Immature natural killer cell (primary cell): ENCODE data around the gene ARHGEF25. TPM values are rescaled to one million over a fixed set of nuclear protein-coding genes. Genes with fewer than 3 reads are reported as not detected.

Experiments used
- DNase-seq, 3 donors: peaks; one replicate each; pipeline ENCODE4 v3.0.0; 2022; ENCODE audit warnings: mixed read lengths in 1 of 3
- H3K27ac Mint-ChIP-seq, 6 donors: one replicate each; pipeline ENCODE4 v1.8.0; 2020; ENCODE audit warnings: mixed read lengths in 6 of 6, mild to moderate bottlenecking in 5 of 6, inconsistent platforms in 4 of 6, moderate library complexity in 3 of 6
- H3K27me3 Mint-ChIP-seq, 3 donors: one replicate each; pipeline ENCODE4 v1.8.0; 2020 to 2021; ENCODE audit warnings: low read depth in 3 of 3, mild to moderate bottlenecking in 3 of 3, mixed read lengths in 3 of 3, moderate library complexity in 3 of 3, inconsistent platforms in 1 of 3
- H3K36me3 Mint-ChIP-seq, 3 donors: one replicate each; pipeline ENCODE4 v1.8.0; 2020; ENCODE audit warnings: mixed read lengths in 3 of 3, inconsistent platforms in 2 of 3, mild to moderate bottlenecking in 2 of 3
- H3K4me1 Mint-ChIP-seq, 2 donors: one replicate each; pipeline ENCODE4 v1.8.0; 2020; ENCODE audit warnings: inconsistent platforms in 2 of 2, mild to moderate bottlenecking in 2 of 2, mixed read lengths in 2 of 2, moderate library complexity in 1 of 2
- H3K4me3 Mint-ChIP-seq, 5 donors: one replicate each; pipeline ENCODE4 v1.8.0; 2020; ENCODE audit warnings: mild to moderate bottlenecking in 5 of 5, mixed read lengths in 5 of 5, inconsistent platforms in 3 of 5, moderate library complexity in 3 of 5
- H3K9me3 Mint-ChIP-seq, 6 donors: one replicate each; pipeline ENCODE4 v1.8.0; 2020; ENCODE audit warnings: mild to moderate bottlenecking in 6 of 6, mixed read lengths in 6 of 6, inconsistent platforms in 4 of 6, moderate library complexity in 3 of 6
- polyA plus RNA-seq, 3 donors: library from polyadenylated mRNA; unstranded; fragments of 300-500 nt; fragmentation: Illumina TruSeq; gene quantifications; one replicate each; pipeline ENCODE4 v1.2.3, GENCODE V29; 2021

Gene ARHGEF25
- polyA plus RNA-seq, 3 donors from 2014 or later = 0.27 TPM; not detected in 2

DNA sequence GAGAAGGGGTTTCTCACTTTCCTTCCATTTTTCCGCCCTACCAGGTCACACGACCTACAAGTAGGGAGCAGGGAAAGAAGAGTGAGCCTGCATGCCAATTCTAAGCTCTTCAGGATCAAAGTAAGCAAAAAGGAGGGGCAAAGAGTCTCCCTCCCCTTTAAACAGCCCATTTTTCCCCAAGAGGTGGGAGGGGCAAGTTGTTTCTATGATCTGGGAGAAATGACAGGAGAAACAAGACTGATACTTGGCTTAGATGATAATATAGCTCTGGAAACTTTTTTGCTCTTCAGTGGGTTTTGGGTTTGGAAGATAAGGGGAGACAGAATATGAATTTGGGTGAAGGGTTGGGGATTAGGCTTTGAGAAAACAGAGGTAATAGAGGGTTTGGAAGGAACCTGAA, 4.8 kb upstream of the ARHGEF25 start:
- Mint-ChIP-seq H3K36me3 (peaks cover 14 to 20% (median 18%) of the 10 kb centered on the region in 3 donors), H3K4me1 (peaks cover 51 to 58% of the 10 kb centered on the region in 2 donors), H3K9me3 (no peaks in the 10 kb centered on the region), H3K27me3 (peaks cover 2 to 4% (median 3%) of the 10 kb centered on the region in 3 donors), H3K4me3 (peak overlapping the region; percentile 8 to 89 (median 46)), H3K27ac (peak overlapping the region in 5 of 6 donors; percentile 0 to 56 (median 9))
- DNase-seq = no peak

DNA sequence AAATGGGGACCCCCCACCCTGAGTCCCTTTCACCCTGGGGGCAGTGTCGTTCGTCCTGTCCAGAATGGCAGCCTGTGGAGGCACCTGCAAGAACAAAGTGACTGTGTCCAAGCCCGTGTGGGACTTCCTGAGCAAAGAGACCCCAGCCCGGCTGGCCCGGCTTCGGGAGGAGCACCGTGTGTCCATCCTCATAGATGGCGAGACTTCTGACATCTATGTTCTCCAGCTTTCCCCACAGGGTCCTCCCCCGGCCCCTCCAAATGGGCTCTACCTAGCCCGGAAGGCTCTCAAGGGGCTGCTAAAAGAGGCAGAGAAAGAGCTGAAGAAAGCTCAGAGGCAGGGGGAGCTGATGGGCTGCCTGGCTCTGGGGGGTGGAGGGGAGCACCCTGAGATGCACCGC, 4.4 kb upstream of the ARHGEF25 start:
- peaks cover 49 to 54% of the 10 kb centered on the region in 2 donors for H3K4me1 Mint-ChIP-seq

DNA sequence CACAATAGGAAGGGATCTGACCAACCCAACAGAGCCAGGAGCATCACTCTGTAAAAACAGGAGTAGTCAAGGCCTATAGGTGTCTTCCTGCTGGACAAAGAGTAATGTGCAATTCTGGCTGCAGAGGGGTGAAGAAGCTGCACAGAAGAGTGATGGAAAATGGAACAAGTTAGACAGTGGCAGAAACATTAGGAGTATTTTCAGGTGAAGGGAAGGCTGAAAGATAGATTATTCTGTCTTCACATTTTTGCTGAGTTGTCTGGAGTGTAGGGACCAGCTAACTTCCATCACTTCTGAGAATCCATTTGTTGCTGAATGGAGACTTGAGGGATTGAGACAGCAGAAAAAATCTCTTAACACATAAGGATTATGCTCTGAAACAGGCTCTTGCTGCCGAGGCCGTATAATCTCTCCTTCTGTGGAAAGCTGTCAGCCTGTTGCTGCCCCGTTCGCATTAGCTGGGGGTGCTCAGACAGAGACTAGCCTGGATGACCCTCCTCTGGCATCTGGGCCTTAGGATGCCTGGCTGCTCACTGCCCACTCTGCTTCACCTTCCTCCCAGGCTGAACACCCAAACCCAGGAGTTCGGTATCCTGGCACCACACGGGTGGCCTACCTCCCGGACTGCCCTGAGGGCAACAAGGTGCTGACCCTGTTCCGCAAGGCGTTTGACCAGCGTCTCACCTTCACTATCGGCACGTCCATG, 3.1 kb upstream of the ARHGEF25 start:
- no peaks in the 10 kb centered on the region for H3K9me3 Mint-ChIP-seq
- H3K36me3 Mint-ChIP-seq = peaks cover 3 to 7% (median 7%) of the 10 kb centered on the region in 3 donors
- DNase-seq = no peak
- peak overlapping the region in 5 of 6 donors; percentile 3 to 37 (median 13) for H3K27ac Mint-ChIP-seq
- H3K4me1 Mint-ChIP-seq = peaks cover 41% of the 10 kb centered on the region in 2 donors
- peaks cover 2 to 6% (median 4%) of the 10 kb centered on the region in 3 donors for H3K27me3 Mint-ChIP-seq
- H3K4me3 Mint-ChIP-seq = no peak overlapping the region

More for the DNA sequence above, 4.4 kb upstream of the ARHGEF25 start:
- DNase-seq = no peak
- Mint-ChIP-seq H3K36me3 (peaks cover 13 to 16% (median 14%) of the 10 kb centered on the region in 3 donors), H3K4me3 (peak overlapping the region in 2 of 5 donors; percentile 61 to 89), H3K9me3 (no peaks in the 10 kb centered on the region), H3K27me3 (peaks cover 2 to 4% (median 3%) of the 10 kb centered on the region in 3 donors), H3K27ac (peak overlapping the region in 4 of 6 donors; percentile 0 to 56 (median 5))

GRCh38 chr12:57609101-57609780, 2.0 kb upstream of the ARHGEF25 start:
- H3K4me3 Mint-ChIP-seq = no peak overlapping the region
- no peak overlapping the region for H3K27ac Mint-ChIP-seq
- H3K27me3 Mint-ChIP-seq = peaks cover 2 to 6% (median 5%) of the 10 kb centered on the region in 3 donors

DNA sequence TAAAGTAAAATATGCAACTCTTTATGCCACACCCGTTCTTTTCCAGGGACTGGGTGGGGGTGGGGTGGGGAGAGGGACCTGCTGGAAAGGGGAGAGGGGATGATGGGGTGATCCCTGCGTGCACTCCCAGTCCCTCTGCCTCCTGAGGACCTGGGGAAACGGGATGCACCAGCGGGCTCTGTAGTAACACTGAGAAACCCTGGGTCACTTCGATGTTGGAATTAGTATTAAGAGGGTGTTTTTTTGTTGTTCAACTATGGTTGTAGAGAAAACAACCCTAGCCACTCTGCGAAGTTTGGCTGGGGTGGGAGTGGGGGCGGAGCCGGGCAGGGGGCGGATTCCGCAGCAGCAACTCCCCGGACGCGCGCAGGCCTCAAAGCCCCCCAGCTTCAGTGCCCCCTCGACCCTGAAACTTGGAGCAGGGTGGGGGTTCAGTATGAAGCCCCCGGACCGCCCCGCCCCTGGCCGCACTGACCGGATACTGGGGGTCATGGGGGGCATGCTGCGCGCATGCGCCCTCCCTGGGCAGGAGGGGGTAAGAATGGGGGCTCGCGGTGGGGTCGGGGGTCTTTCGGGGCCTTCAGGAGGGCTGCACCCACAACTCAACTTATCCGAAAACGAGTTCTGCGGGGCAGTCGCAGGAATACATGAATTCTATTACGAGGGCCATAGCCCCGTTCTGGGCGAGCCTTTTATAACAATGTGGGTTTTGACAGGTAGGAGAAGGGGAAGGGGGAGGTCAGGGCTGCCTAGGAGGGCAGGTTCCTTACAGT, 1.3 kb upstream of the ARHGEF25 start:
- H3K27me3 Mint-ChIP-seq = peaks cover 2 to 6% (median 5%) of the 10 kb centered on the region in 3 donors
- H3K4me1 Mint-ChIP-seq = peaks cover 24% of the 10 kb centered on the region in 2 donors
- no peaks in the 10 kb centered on the region for H3K9me3 Mint-ChIP-seq
- H3K4me3 Mint-ChIP-seq = peak overlapping the region; percentile 54 to 84 (median 79)
- H3K36me3 Mint-ChIP-seq = peaks cover 0 to 7% (median 7%) of the 10 kb centered on the region in 3 donors
- no peak for DNase-seq
- H3K27ac Mint-ChIP-seq = peak overlapping the region in 1 of 6 donors; percentile 72

More at GRCh38 chr12:57609101-57609780, 2.0 kb upstream of the ARHGEF25 start:
- DNase-seq = no peak
- Mint-ChIP-seq H3K4me1 (peaks cover 30% of the 10 kb centered on the region in 2 donors), H3K9me3 (no peaks in the 10 kb centered on the region), H3K36me3 (peaks cover 0 to 7% (median 7%) of the 10 kb centered on the region in 3 donors)

DNA sequence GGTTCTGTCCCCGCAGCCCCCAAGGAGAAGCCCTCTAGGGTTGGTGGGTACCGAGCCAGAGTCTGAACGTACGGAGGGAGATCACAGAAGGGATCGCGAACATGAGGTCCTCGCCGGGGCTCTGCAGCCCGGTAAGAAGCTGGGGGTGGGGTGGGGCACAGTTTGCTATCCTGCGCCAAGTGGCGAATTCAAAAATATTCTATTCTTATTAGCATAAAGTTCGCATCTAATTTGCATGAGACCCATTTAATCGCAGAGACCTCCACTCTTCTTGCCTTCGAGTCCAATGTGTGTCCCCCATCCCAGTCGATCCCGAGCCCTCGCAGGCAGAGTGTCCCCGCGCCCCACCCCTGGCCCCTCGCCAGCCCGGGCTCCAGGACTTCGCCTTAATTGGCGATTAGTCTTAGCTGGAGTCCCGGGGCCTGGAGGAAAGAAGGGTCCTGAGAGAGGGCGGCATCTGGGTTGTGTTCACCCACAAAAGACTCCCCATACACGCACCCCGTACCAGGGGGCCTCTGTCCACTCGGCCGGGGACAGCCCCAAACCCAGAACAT, 604 bp upstream of the ARHGEF25 start:
- H3K27ac Mint-ChIP-seq = peak overlapping the region in 2 of 6 donors; percentile 53 to 72
- H3K9me3 Mint-ChIP-seq = no peaks in the 10 kb centered on the region
- peak overlapping the region; percentile 54 to 84 (median 79) for H3K4me3 Mint-ChIP-seq
- H3K36me3 Mint-ChIP-seq = peaks cover 0 to 7% (median 7%) of the 10 kb centered on the region in 3 donors
- DNase-seq = no peak
- H3K27me3 Mint-ChIP-seq = peaks cover 2 to 6% (median 4%) of the 10 kb centered on the region in 3 donors
- peaks cover 17 to 18% of the 10 kb centered on the region in 2 donors for H3K4me1 Mint-ChIP-seq

DNA sequence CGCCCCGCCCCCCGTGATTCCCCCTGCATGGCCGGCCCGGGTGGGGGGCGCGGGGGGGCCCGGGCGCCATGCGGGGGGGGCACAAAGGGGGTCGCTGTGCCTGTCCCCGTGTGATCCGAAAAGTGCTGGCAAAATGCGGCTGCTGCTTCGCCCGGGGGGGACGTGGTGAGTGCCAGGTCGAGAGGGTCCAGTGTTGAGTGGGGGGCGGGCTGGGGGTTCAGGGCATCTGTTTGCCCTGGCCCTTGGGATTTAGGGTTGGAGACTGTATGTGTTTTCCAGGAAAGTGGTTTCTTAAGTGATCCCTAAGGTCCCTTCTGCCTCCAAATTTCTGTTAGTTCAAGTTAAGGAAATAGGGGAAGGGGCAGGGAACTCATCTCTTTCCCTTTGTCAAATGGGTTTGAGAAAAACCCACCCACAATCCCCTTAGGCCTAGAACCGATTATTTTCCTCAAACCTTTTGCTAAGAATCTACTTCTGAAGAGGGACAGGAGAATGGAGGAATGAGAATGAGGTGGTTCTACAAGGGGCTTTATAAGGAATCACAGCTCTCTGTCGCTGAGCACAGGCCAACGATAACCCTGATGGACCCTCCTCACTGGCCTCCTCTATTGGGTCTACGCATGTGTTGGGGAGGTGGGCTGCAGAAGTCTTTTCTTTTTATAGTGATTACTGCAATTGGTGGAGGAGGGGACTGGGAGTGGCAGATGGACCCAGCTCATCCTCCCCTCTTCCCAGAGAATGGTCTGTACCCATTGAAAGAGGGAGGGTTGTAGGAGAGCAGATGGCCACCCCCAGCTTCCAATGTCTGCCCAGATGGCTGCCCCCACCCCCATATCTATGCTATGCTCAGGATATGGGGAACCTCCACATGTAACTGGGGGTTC, 834 bp downstream of the ARHGEF25 start:
- H3K36me3 Mint-ChIP-seq = peaks cover 0 to 7% (median 7%) of the 10 kb centered on the region in 3 donors
- DNase-seq = no peak
- H3K4me1 Mint-ChIP-seq = peaks cover 7 to 12% of the 10 kb centered on the region in 2 donors
- peaks cover 2 to 6% (median 4%) of the 10 kb centered on the region in 3 donors for H3K27me3 Mint-ChIP-seq
- no peak overlapping the region for H3K27ac Mint-ChIP-seq
- H3K9me3 Mint-ChIP-seq = no peaks in the 10 kb centered on the region
- H3K4me3 Mint-ChIP-seq = peak overlapping the region; percentile 62 to 82 (median 76)

GRCh38 chr12:57612711-57613426, 1.6 kb downstream of the ARHGEF25 start:
- no peak overlapping the region for H3K27ac Mint-ChIP-seq
- H3K4me1 Mint-ChIP-seq = peaks cover 7 to 12% of the 10 kb centered on the region in 2 donors
- H3K9me3 Mint-ChIP-seq = no peaks in the 10 kb centered on the region
- DNase-seq = no peak
- H3K36me3 Mint-ChIP-seq = peaks cover 0 to 2% (median 2%) of the 10 kb centered on the region in 3 donors
- no peak overlapping the region for H3K4me3 Mint-ChIP-seq
- H3K27me3 Mint-ChIP-seq = peaks cover 2 to 10% (median 6%) of the 10 kb centered on the region in 3 donors

DNA sequence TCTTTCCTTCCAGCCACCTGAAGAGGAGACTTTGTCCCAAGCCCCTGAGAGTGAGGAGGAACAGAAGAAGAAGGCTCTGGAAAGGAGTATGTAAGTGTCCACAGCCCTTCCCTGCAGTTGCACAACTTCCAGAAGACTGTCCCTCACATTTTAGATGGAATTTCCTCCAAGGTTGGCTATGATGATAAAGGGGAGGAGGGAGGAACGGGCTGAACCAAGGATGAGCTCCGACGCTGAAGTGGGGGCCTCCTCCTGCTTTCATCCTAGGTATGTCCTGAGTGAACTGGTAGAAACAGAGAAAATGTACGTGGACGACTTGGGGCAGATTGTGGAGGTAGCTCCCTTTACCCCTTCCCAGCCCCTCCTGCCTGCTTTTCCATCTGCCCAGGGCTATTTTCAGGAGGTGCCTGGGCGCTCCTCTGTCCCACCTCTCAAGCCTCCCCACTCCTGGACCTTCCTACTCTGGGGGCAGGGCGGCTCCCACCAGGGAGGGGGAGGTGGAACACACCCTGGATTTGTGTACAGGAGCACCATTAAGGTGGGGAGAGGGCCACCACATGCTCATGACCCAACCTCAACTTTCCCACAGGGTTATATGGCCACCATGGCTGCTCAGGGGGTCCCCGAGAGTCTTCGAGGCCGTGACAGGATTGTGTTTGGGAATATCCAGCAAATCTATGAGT, 2.3 kb downstream of the ARHGEF25 start:
- DNase-seq = no peak
- Mint-ChIP-seq H3K27me3 (peaks cover 2 to 13% (median 10%) of the 10 kb centered on the region in 3 donors), H3K9me3 (no peaks in the 10 kb centered on the region), H3K4me1 (peaks cover 7 to 12% of the 10 kb centered on the region in 2 donors), H3K4me3 (no peak overlapping the region), H3K27ac (no peak overlapping the region), H3K36me3 (no peaks in the 10 kb centered on the region)

GRCh38 chr12:57614178-57614947, 3.1 kb downstream of the ARHGEF25 start:
- Mint-ChIP-seq H3K27me3 (peaks cover 9 to 20% (median 16%) of the 10 kb centered on the region in 3 donors), H3K9me3 (no peaks in the 10 kb centered on the region), H3K27ac (no peak overlapping the region)

GRCh38 chr12:57614948-57615500, 3.8 kb downstream of the ARHGEF25 start:
- no peak overlapping the region for H3K4me3 Mint-ChIP-seq

More at GRCh38 chr12:57614178-57614947, 3.1 kb downstream of the ARHGEF25 start:
- peaks cover 12 to 17% of the 10 kb centered on the region in 2 donors for H3K4me1 Mint-ChIP-seq
- H3K36me3 Mint-ChIP-seq = no peaks in the 10 kb centered on the region
- no peak for DNase-seq
- no peak overlapping the region for H3K4me3 Mint-ChIP-seq

More at GRCh38 chr12:57614948-57615500, 3.8 kb downstream of the ARHGEF25 start:
- H3K27ac Mint-ChIP-seq = peak overlapping the region in 1 of 6 donors; percentile 22
- H3K9me3 Mint-ChIP-seq = no peaks in the 10 kb centered on the region
- no peak for DNase-seq
- no peaks in the 10 kb centered on the region for H3K36me3 Mint-ChIP-seq
- H3K4me1 Mint-ChIP-seq = peaks cover 15 to 20% of the 10 kb centered on the region in 2 donors
- peaks cover 9 to 18% (median 17%) of the 10 kb centered on the region in 3 donors for H3K27me3 Mint-ChIP-seq
